ENCODE data around the gene MACF1. TPM values are rescaled to one million over a fixed set of nuclear protein-coding genes. Genes with fewer than 3 reads are reported as not detected.

MACF1 gene
- total RNA-seq, 4 donors from 2014 or later, result 82.1 to 247 (median 154) TPM

GRCh38 chr1:39411526-39412478 is 207.3 kb downstream of the MACF1 start:
- Histone ChIP-seq H3K9me3 (no peaks in the 10 kb centered on the region), H3K27me3 (no peaks in the 10 kb centered on the region), H3K27ac (peak overlapping the region in 3 of 4 donors; percentile 51 to 93 (median 57)), H3K36me3 (peaks cover 0 to 22% (median 0%) of the 10 kb centered on the region in 3 donors), H3K4me1 (peaks cover 35 to 89% (median 46%) of the 10 kb centered on the region in 3 donors), H3K4me3 (peak overlapping the region in 2 of 4 donors; percentile 2 to 41)
- intact Hi-C loops (cut with DNase I), result no loop called here
- WGBS, 2 donors, result 26 to 46% methylated on average over 2 of the region's 3 CpGs
- TF ChIP-seq, protein P1, sequence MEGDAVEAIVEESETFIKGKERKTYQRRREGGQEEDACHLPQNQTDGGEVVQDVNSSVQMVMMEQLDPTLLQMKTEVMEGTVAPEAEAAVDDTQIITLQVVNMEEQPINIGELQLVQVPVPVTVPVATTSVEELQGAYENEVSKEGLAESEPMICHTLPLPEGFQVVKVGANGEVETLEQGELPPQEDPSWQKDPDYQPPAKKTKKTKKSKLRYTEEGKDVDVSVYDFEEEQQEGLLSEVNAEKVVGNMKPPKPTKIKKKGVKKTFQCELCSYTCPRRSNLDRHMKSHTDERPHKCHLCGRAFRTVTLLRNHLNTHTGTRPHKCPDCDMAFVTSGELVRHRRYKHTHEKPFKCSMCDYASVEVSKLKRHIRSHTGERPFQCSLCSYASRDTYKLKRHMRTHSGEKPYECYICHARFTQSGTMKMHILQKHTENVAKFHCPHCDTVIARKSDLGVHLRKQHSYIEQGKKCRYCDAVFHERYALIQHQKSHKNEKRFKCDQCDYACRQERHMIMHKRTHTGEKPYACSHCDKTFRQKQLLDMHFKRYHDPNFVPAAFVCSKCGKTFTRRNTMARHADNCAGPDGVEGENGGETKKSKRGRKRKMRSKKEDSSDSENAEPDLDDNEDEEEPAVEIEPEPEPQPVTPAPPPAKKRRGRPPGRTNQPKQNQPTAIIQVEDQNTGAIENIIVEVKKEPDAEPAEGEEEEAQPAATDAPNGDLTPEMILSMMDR (IDR thresholded peaks at IDR 0.05), result no peak
- no peak for TF ChIP-seq POLR2A (IDR thresholded peaks at IDR 0.05)
- no peak for DNase-seq

GRCh38 chr1:39412892-39413291 is 208.4 kb downstream of the MACF1 start:
- Histone ChIP-seq H3K27ac (no peak overlapping the region), H3K27me3 (no peaks in the 10 kb centered on the region), H3K36me3 (peaks cover 0 to 22% (median 0%) of the 10 kb centered on the region in 3 donors), H3K4me1 (peaks cover 27 to 84% (median 37%) of the 10 kb centered on the region in 3 donors), H3K9me3 (no peaks in the 10 kb centered on the region), H3K4me3 (no peak overlapping the region)
- TF ChIP-seq, protein P1 (IDR thresholded peaks at IDR 0.05), result no peak
- TF ChIP-seq POLR2A (IDR thresholded peaks at IDR 0.05), result no peak
- intact Hi-C loops (cut with DNase I), result no loop called here
- DNase-seq, result no peak
- 20% methylated on average over 1 of the region's 2 CpGs; no CpG with 5 or more reads in 1 of the 2 donors for WGBS, 2 donors

DNA sequence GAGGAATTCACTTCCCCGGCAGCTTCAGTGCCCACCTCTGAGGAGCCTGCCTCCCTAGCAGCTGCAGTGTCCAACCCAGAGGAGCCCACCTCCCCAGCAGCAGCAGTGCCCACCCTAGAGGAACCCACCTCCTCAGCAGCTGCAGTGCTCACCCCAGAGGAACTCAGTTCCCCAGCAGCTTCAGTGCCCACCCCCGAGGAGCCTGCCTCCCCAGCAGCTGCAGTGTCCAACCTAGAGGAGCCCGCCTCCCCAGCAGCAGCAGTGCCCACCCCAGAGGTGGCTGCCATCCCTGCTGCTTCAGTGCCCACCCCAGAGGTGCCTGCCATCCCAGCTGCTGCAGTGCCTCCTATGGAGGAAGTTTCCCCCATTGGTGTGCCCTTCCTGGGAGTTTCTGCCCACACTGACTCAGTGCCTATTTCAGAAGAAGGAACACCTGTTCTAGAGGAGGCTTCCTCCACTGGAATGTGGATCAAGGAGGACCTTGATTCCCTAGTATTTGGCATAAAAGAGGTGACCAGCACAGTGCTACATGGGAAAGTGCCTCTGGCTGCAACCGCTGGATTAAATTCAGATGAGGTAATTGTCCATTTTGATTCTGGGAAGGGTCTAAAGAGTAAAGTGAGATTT is 209.5 kb downstream of the MACF1 start:
- TF ChIP-seq POLR2A (IDR thresholded peaks at IDR 0.05), result no peak
- TF ChIP-seq, protein P1 (IDR thresholded peaks at IDR 0.05), result no peak
- no peak overlapping the region for H3K4me3 ChIP-seq
- H3K4me1 ChIP-seq, result peaks cover 21 to 87% (median 34%) of the 10 kb centered on the region in 3 donors
- peaks cover 0 to 22% (median 0%) of the 10 kb centered on the region in 3 donors for H3K36me3 ChIP-seq
- WGBS, 2 donors, result 77 to 90% methylated on average over 3 of the region's 4 CpGs
- no peaks in the 10 kb centered on the region for H3K27me3 ChIP-seq
- no peaks in the 10 kb centered on the region for H3K9me3 ChIP-seq
- H3K27ac ChIP-seq, result no peak overlapping the region
- intact Hi-C loops (cut with DNase I), result no loop called here
- DNase-seq, result no peak

DNA sequence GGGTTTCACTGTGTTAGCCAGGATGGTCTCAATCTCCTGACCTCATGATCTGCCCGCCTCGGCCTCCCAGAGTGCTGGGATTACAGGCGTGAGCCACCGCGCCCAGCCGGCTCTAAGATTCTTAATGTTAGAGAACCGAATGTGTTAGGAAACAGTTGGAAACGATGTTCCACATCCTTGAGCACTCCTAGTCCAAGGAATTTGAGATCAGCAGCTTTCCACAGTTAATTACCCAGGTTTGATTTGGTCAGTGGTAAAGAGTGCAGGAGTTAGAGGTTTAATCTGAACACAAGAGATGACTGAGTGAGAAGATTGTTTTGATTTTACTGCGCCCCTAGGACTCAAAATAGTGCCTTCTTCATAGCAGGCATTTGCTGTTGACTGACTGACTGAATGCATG is 211.1 kb downstream of the MACF1 start:
- H3K27me3 ChIP-seq, result no peaks in the 10 kb centered on the region
- H3K27ac ChIP-seq, result no peak overlapping the region
- intact Hi-C loops (cut with DNase I), result no loop called here
- peaks cover 16 to 77% (median 25%) of the 10 kb centered on the region in 3 donors for H3K4me1 ChIP-seq
- H3K9me3 ChIP-seq, result no peaks in the 10 kb centered on the region
- no peak for DNase-seq
- H3K36me3 ChIP-seq, result peaks cover 0 to 22% (median 0%) of the 10 kb centered on the region in 3 donors
- 61 to 84% methylated on average over 2 to 7 of the region's 9 CpGs for WGBS, 2 donors
- TF ChIP-seq POLR2A (IDR thresholded peaks at IDR 0.05), result no peak
- TF ChIP-seq, protein P1 (IDR thresholded peaks at IDR 0.05), result no peak
- no peak overlapping the region for H3K4me3 ChIP-seq

DNA sequence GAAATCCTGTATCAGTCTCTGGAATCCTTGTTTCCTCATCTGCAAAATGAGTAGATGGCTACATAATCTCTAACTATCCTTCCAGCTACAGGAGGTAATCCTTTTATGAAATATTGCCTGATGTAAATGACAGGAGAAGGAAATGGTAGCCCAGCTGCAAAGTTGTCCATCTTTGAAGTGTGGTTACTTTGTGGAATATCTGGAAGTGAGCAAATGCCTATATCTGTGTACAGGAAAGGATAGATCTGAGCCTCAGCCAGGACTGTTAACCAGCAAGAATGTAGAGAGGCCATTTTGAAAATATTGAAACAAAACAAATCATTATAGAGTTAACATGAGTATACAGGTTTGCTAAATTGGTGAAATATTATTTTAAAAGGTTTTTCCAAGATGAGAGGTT is 212.1 kb downstream of the MACF1 start:
- H3K4me3 ChIP-seq, result no peak overlapping the region
- H3K4me1 ChIP-seq, result peaks cover 8 to 67% (median 14%) of the 10 kb centered on the region in 3 donors
- peaks cover 0 to 24% (median 0%) of the 10 kb centered on the region in 3 donors for H3K36me3 ChIP-seq
- intact Hi-C loops (cut with DNase I), result no loop called here
- no peak for TF ChIP-seq POLR2A (IDR thresholded peaks at IDR 0.05)
- TF ChIP-seq, protein P1 (IDR thresholded peaks at IDR 0.05), result no peak
- H3K27me3 ChIP-seq, result no peaks in the 10 kb centered on the region
- H3K9me3 ChIP-seq, result no peaks in the 10 kb centered on the region
- DNase-seq, result no peak
- no peak overlapping the region for H3K27ac ChIP-seq
